ENCODE results near the gene ITCH.

The ITCH gene

GRCh38 chr20:34373445-34373844 lies 10.4 kb downstream of the ITCH start:
- H3K36me3 ChIP-seq (ENCODE audit: control insufficient read depth in 2 of 2, insufficient read depth in 1 of 2, low read length in 2 of 2) = peaks cover 39 to 60% of the 10 kb centered on the region in 2 experiments
- H3K27ac ChIP-seq (ENCODE audit: extremely low read depth, low read depth, low read length) = no peak overlapping the region
- H3K4me3 ChIP-seq (ENCODE audit: low read depth, low read length) = no peak overlapping the region
- POLR2A ChIA-PET = interaction anchor here (1.3 kb wide), 1 partner anchor 10 kb away, joined by 5 read pairs; the partner anchor contains the start of gene ITCH
- no peaks in the 10 kb centered on the region for H3K9me3 ChIP-seq (ENCODE audit: control insufficient read depth, insufficient read depth, low read depth, low read length)
- peaks cover 13% of the 10 kb centered on the region for H3K4me1 ChIP-seq (ENCODE audit: control insufficient read depth, insufficient read depth, low read length)
- peak; percentile 75 for TF ChIP-seq ZBTB44 (tag by site-specific recombination; IDR thresholded peaks at IDR 0.05)
- no peak for TF ChIP-seq ZSCAN18 (tag by site-specific recombination; IDR thresholded peaks at IDR 0.05)
- no peak for TF ChIP-seq PRDM6 (tag by site-specific recombination; IDR thresholded peaks at IDR 0.05)
- CTCF ChIA-PET = no interaction called here

- ChIA-PET POLR2A (interaction anchor here (2.3 kb wide), 1 partner anchor 11 kb away, joined by 16 read pairs; the partner anchor contains the start of gene ITCH), CTCF (no interaction called here)
- no peak for TF ChIP-seq ZNF629 (tag by site-specific recombination; IDR thresholded peaks at IDR 0.05)
- no peak for TF ChIP-seq ZNF132 (tag by site-specific recombination; IDR thresholded peaks at IDR 0.05; ENCODE audit: borderline replicate concordance)
- peak; percentile 20; the same call in 1 of the 2 replicates for TF ChIP-seq ZNF580 (tag by site-specific recombination; IDR thresholded peaks at IDR 0.05)
- TF ChIP-seq PRDM6 (tag by site-specific recombination; IDR thresholded peaks at IDR 0.05) = peak; percentile 48
- TF ChIP-seq ZNF639 (tag by site-specific recombination; IDR thresholded peaks at IDR 0.05) = 0 out of 2 replicates have a peak, but pooled peaks have one; percentile 5
- TF ChIP-seq ZNF18 (tag by site-specific recombination; IDR thresholded peaks at IDR 0.05) = peak; percentile 79
- TF ChIP-seq ZNF394 (tag by site-specific recombination; IDR thresholded peaks at IDR 0.05; ENCODE audit: borderline replicate concordance) = 0 out of 2 replicates have a peak, but pooled peaks have one; percentile 26
- TF ChIP-seq OSR2 (tag by site-specific recombination; IDR thresholded peaks at IDR 0.05) = no peak
- H3K4me3 ChIP-seq (ENCODE audit: low read depth, low read length) = no peak overlapping the region
- no peaks in the 10 kb centered on the region for H3K9me3 ChIP-seq (ENCODE audit: control insufficient read depth, insufficient read depth, low read depth, low read length)
- peaks cover 39 to 52% of the 10 kb centered on the region in 2 experiments for H3K36me3 ChIP-seq (ENCODE audit: control insufficient read depth in 2 of 2, insufficient read depth in 1 of 2, low read length in 2 of 2)
- H3K4me1 ChIP-seq (ENCODE audit: control insufficient read depth, insufficient read depth, low read length) = peaks cover 13% of the 10 kb centered on the region
- no peak overlapping the region for H3K27ac ChIP-seq (ENCODE audit: extremely low read depth, low read depth, low read length)
Measured at GRCh38 chr20:34374209-34374760, 11.2 kb downstream of the ITCH start.
